Heart left ventricle (tissue), 13 donors: Measurements from ENCODE around the gene LPCAT4.

Experiments
- CTCF ChIP-seq, 12 donors: fragments of 200-600 bp; sonication (generic) in 4 of 12; IDR thresholded peaks; one replicate each; pipeline versions ENCODE4 v1.5.0 to v1.8.0; 2018 to 2022; ENCODE audit warnings: antibody characterized with exemption in 12 of 12, mild to moderate bottlenecking in 5 of 12
- POLR2A ChIP-seq, 2 donors: fragments of 450-650 bp; IDR thresholded peaks; one replicate each; pipeline ENCODE4 v1.6.1; 2017; ENCODE audit warnings: antibody characterized with exemption in 2 of 2, mild to moderate bottlenecking in 2 of 2, moderate library complexity in 2 of 2
- donor health status: ischemic (EF 13 %, LVEDD 7.1; RV severe dilation, severe dysfunction).
- donor health status: DM: no; HTN: yes; CAD: no.
- donor health status: DM: no; HTN: no; CAD: no.
- donor health status: ischemic (EF 25% LVEDD 6.9; RV normal size, moderate dysfunction).
- donor health status: ischemic (EF 25% LVEDD 5.7; RV mildly dilated, moderate dysfunction).
- donor health status: ischemic (EF 35%, LVEDD 5.7; RV mildly dilated, moderate dysfunction).
- donor health status: nonischemic (EF 11% LVEDD 7.7; RV severe dilation, severe dysfunction).
- donor health status: DM: yes; HTN: yes; CAD: no.
- donor health status: PGD.
- donor health status: ischemic (EF 29% LVEDD 5.4; RV normal size, mild dysfunction).
- donor health status: nonischemic (EF 23%, LVEDD 6.1; RV moderate dilation, normal function).

- no peak for TF ChIP-seq CTCF (IDR thresholded peaks at IDR 0.05)
- no peak for TF ChIP-seq POLR2A (IDR thresholded peaks at IDR 0.05)
Observed at GRCh38 chr15:34336231-34336990, 30.6 kb downstream of the LPCAT4 start.
